Measurements from ENCODE around the gene ALKBH3. TPM values are rescaled to one million over a fixed set of nuclear protein-coding genes. Genes with fewer than 3 reads are reported as not detected.

ALKBH3 gene
- total RNA-seq, 1 experiment from 2014 or later = 18.8 TPM

- Histone ChIP-seq H2BK20ac (ENCODE audit: low read depth, low read length, poor library complexity, severe bottlenecking) (no peak overlapping the region), H3K79me1 (ENCODE audit: insufficient read depth, low read depth, low read length, poor library complexity, severe bottlenecking) (no peaks in the 10 kb centered on the region), H3K79me2 (ENCODE audit: insufficient read depth, low read length) (no peaks in the 10 kb centered on the region), H3K18ac (ENCODE audit: insufficient read length, low read depth, low read length) (no peak overlapping the region), H3K56ac (ENCODE audit: insufficient read length, low read depth, low read length) (no peak overlapping the region), H3K4ac (ENCODE audit: low read depth, low read length) (no peak overlapping the region), H2BK12ac (ENCODE audit: insufficient read length, low read depth, low read length) (no peak overlapping the region), H3K9me3 (ENCODE audit: control insufficient read depth, low read depth, low read length) (no peaks in the 10 kb centered on the region), H3K14ac (ENCODE audit: insufficient read depth, low read length) (no peak overlapping the region), H2AFZ (ENCODE audit: low read length) (no peak overlapping the region), H4K20me1 (ENCODE audit: control insufficient read depth, insufficient read depth, insufficient read length) (no peaks in the 10 kb centered on the region), H3K9ac (ENCODE audit: extremely low read depth, insufficient read length, low read length) (no peak overlapping the region), H3K4me1 (ENCODE audit: insufficient read depth, low read length) (no peaks in the 10 kb centered on the region), H2BK5ac (ENCODE audit: insufficient read length, low read length) (no peak overlapping the region), H3K4me2 (ENCODE audit: insufficient read depth, insufficient read length, low read length) (no peak overlapping the region), H4K8ac (replicated peaks; ENCODE audit: insufficient read length, low read depth, low read length) (no peak overlapping the region), H2BK15ac (ENCODE audit: low read depth, low read length) (no peak overlapping the region), H3K27ac (ENCODE audit: insufficient read length, low read depth, low read length) (no peak overlapping the region), H2AK5ac (ENCODE audit: insufficient read length, low read length) (no peak overlapping the region), H2BK120ac (ENCODE audit: low read depth, low read length, poor library complexity, severe bottlenecking) (no peak overlapping the region), H3K27me3 (ENCODE audit: insufficient read depth, low read length) (no peaks in the 10 kb centered on the region), H4K5ac (ENCODE audit: insufficient read length, low read depth, low read length) (no peak overlapping the region), H4K91ac (ENCODE audit: insufficient read length, low read depth, low read length) (no peak overlapping the region), H3K23ac (ENCODE audit: insufficient read length, low read depth, low read length) (no peak overlapping the region), H3T11ph (ENCODE audit: low read length) (no peak overlapping the region), H3K23me2 (ENCODE audit: insufficient read length, low read depth, low read length, poor library complexity, severe bottlenecking) (no peaks in the 10 kb centered on the region)
- no peaks in the 10 kb centered on the region for H3K9me3 Mint-ChIP-seq
- peaks cover 0 to 7% of the 10 kb centered on the region in 2 experiments; a peak in 1 of 4 replicates for H3K4me1 Mint-ChIP-seq
- no peak for DNase-seq
- no peak overlapping the region for H3K4me3 Mint-ChIP-seq
- H3K27ac Mint-ChIP-seq = peak overlapping the region in 1 of 3 experiments; percentile 83; a peak in 1 of 7 replicates
- TF ChIP-seq CTCF (conservative IDR thresholded peaks at IDR 0.05) = no peak
- peaks cover 0 to 8% (median 0%) of the 10 kb centered on the region in 3 experiments; a peak in 2 of 7 replicates for H3K36me3 Mint-ChIP-seq (ENCODE audit: insufficient read depth in 1 of 3, low read depth in 3 of 3)
- H3K27me3 Mint-ChIP-seq (ENCODE audit: low read depth) = no peaks in the 10 kb centered on the region
- WGBS (ENCODE audit: extremely low coverage, insufficient read length, low lambda C conversion rate) = no CpG with 5 or more reads among the region's 5 CpGs
These were observed 49.6 kb upstream of the ALKBH3 start for GRCh38 chr11:43830928-43831440.

Measured in H9 (cell line).